HEK293 (cell line): ENCODE measurements around the gene TRMT1.

Experiments
- CTCF ChIP-seq: fragments of 450-650 bp; formaldehyde crosslinking; IDR thresholded peaks from 2 replicates; pipeline ENCODE4 v1.5.1; 2016; ENCODE audit warnings: missing biosample characterization, missing genetic modification characterization
- OSR2 ChIP-seq: fragments of 450-650 bp; formaldehyde crosslinking; IDR thresholded peaks from 2 replicates; pipeline ENCODE4 v1.5.1; 2016; ENCODE audit warnings: missing biosample characterization, missing genetic modification characterization
- REPIN1 ChIP-seq: fragments of 450-650 bp; formaldehyde crosslinking; IDR thresholded peaks from 2 replicates; pipeline ENCODE4 v1.5.1; 2017; ENCODE audit warnings: missing biosample characterization, missing genetic modification characterization, low read depth
- SETDB1 ChIP-seq: IDR thresholded peaks from one replicate; pipeline ENCODE4 v1.6.1; 2017; ENCODE audit warnings: mild to moderate bottlenecking, low read length, moderate library complexity, mixed read lengths; ENCODE audit not compliant: insufficient read length
- ZBTB44 ChIP-seq: fragments of 450-650 bp; IDR thresholded peaks from 2 replicates; pipeline ENCODE4 v1.5.1; 2018; ENCODE audit warnings: missing biosample characterization, mild to moderate bottlenecking, missing genetic modification characterization
- ZNF202 ChIP-seq: fragments of 450-650 bp; formaldehyde crosslinking; IDR thresholded peaks from 2 replicates; pipeline ENCODE4 v1.5.1; 2016; ENCODE audit warnings: missing biosample characterization, missing genetic modification characterization, borderline replicate concordance
- ZNF335 ChIP-seq: fragments of 450-650 bp; formaldehyde crosslinking; conservative IDR thresholded peaks from 2 replicates; pipeline ENCODE4 v1.5.1; 2016; ENCODE audit warnings: missing biosample characterization, missing genetic modification characterization
- ZXDB ChIP-seq: fragments of 450-650 bp; formaldehyde crosslinking; IDR thresholded peaks from 2 replicates; pipeline ENCODE4 v1.5.1; 2016; ENCODE audit warnings: missing biosample characterization, missing genetic modification characterization

GRCh38 chr19:13153569-13154240 is 37.2 kb upstream of the TRMT1 start:
- TF ChIP-seq REPIN1 (tag by site-specific recombination) (no peak), ZNF202 (no peak), SETDB1 (no peak), CTCF (peak; percentile 93), ZNF335 (tag by site-specific recombination) (no peak), ZXDB (tag by site-specific recombination) (no peak), ZBTB44 (tag by site-specific recombination) (no peak), OSR2 (no peak)
